GM21717 (cell line): Measurements from ENCODE around the gene CXCL12.

Source experiments
- ATAC-seq: cut with Tn5 transposase; IDR thresholded peaks from one replicate; pipeline ENCODE4 v1.9.1; 2021; ENCODE audit warnings: mild to moderate bottlenecking, moderate library complexity; ENCODE audit not compliant: unreplicated experiment

Gene CXCL12

GRCh38 chr10:44364566-44364965 lies 20.3 kb downstream of the CXCL12 start:
- no peak for ATAC-seq

- ATAC-seq = no peak
These were observed 21.2 kb downstream of the CXCL12 start for GRCh38 chr10:44363716-44364115.

GRCh38 chr10:44362866-44363711 lies 21.8 kb downstream of the CXCL12 start:
- no peak for ATAC-seq

- no peak for ATAC-seq
These were observed 23.8 kb downstream of the CXCL12 start for GRCh38 chr10:44361109-44361508.

- ATAC-seq = no peak
These were observed 26.7 kb downstream of the CXCL12 start for GRCh38 chr10:44358080-44358771.

GRCh38 chr10:44357023-44357540 lies 27.8 kb downstream of the CXCL12 start:
- no peak for ATAC-seq

- ATAC-seq = no peak
These were observed 28.5 kb downstream of the CXCL12 start for GRCh38 chr10:44356139-44357022.

GRCh38 chr10:44355630-44356029 lies 29.3 kb downstream of the CXCL12 start:
- no peak for ATAC-seq

GRCh38 chr10:44354771-44355170 lies 30.1 kb downstream of the CXCL12 start:
- no peak for ATAC-seq

- no peak for ATAC-seq
These were observed 31.2 kb downstream of the CXCL12 start for GRCh38 chr10:44353721-44354120.

GRCh38 chr10:44353128-44353390 lies 31.8 kb downstream of the CXCL12 start:
- ATAC-seq = no peak

GRCh38 chr10:44352316-44353127 lies 32.4 kb downstream of the CXCL12 start:
- ATAC-seq = no peak

GRCh38 chr10:44348496-44348895 lies 36.4 kb downstream of the CXCL12 start:
- ATAC-seq = no peak

GRCh38 chr10:44347609-44348400 lies 37.1 kb downstream of the CXCL12 start:
- ATAC-seq = no peak

GRCh38 chr10:44344727-44345126 lies 40.2 kb downstream of the CXCL12 start:
- ATAC-seq = no peak

- ATAC-seq = no peak
These were observed 41.1 kb downstream of the CXCL12 start for GRCh38 chr10:44343843-44344242.

- ATAC-seq = no peak
These were observed 43.0 kb downstream of the CXCL12 start for GRCh38 chr10:44341886-44342285.

GRCh38 chr10:44340557-44340956 lies 44.3 kb downstream of the CXCL12 start:
- ATAC-seq = no peak

- ATAC-seq = no peak
These were observed 45.7 kb downstream of the CXCL12 start for GRCh38 chr10:44339218-44339617.

GRCh38 chr10:44337081-44337480 lies 47.8 kb downstream of the CXCL12 start:
- ATAC-seq = no peak
